ENCODE measurements around the gene ETAA1. TPM values are rescaled to one million over a fixed set of nuclear protein-coding genes. Genes with fewer than 3 reads are reported as not detected.

Gene ETAA1
- total and polyA plus RNA-seq, 5 donors from 2014 or later: 3.2 to 10.5 (median 5.5) TPM

- Histone ChIP-seq H3K9me3 (ENCODE audit: control insufficient read depth in 2 of 2, low read length in 2 of 2) (no peaks in the 10 kb centered on the region), H3K4me1 (ENCODE audit: control insufficient read depth, insufficient read depth, low read length, poor library complexity, severe bottlenecking) (no peaks in the 10 kb centered on the region), H3K27ac (ENCODE audit: insufficient read depth, low read length, poor library complexity, severe bottlenecking) (no peak overlapping the region), H3K36me3 (ENCODE audit: control insufficient read depth, insufficient read depth, low read length) (no peaks in the 10 kb centered on the region), H3K27me3 (ENCODE audit: control insufficient read depth, insufficient read depth, low read length) (no peaks in the 10 kb centered on the region), H3K4me3 (ENCODE audit: low read depth, low read length) (no peak overlapping the region)
- Mint-ChIP-seq H3K4me1 (no peaks in the 10 kb centered on the region), H3K27me3 (no peaks in the 10 kb centered on the region), H3K9me3 (peaks cover 0 to 5% (median 0%) of the 10 kb centered on the region in 7 donors), H3K4me3 (no peak overlapping the region), H3K36me3 (no peaks in the 10 kb centered on the region), H3K27ac (no peak overlapping the region)
- DNase-seq (no peak), ATAC-seq (ENCODE audit: low read depth in 2 of 2) (no peak)
Measured at GRCh38 chr2:67438337-67438736, 41.2 kb downstream of the ETAA1 start.

- Histone ChIP-seq H3K4me3 (ENCODE audit: low read depth, low read length) (no peak overlapping the region), H3K36me3 (ENCODE audit: control insufficient read depth, insufficient read depth, low read length) (no peaks in the 10 kb centered on the region), H3K4me1 (ENCODE audit: control insufficient read depth, insufficient read depth, low read length, poor library complexity, severe bottlenecking) (no peaks in the 10 kb centered on the region), H3K9me3 (ENCODE audit: control insufficient read depth in 2 of 2, low read length in 2 of 2) (no peaks in the 10 kb centered on the region), H3K27me3 (ENCODE audit: control insufficient read depth, insufficient read depth, low read length) (no peaks in the 10 kb centered on the region), H3K27ac (ENCODE audit: insufficient read depth, low read length, poor library complexity, severe bottlenecking) (no peak overlapping the region)
- Mint-ChIP-seq H3K9me3 (peaks cover 0 to 3% (median 0%) of the 10 kb centered on the region in 7 donors), H3K27me3 (peaks cover 10% of the 10 kb centered on the region), H3K4me3 (no peak overlapping the region), H3K4me1 (no peaks in the 10 kb centered on the region), H3K27ac (no peak overlapping the region), H3K36me3 (no peaks in the 10 kb centered on the region)
- ATAC-seq (ENCODE audit: low read depth in 2 of 2) (no peak), DNase-seq (no peak)
Measured at GRCh38 chr2:67445652-67446268, 48.6 kb downstream of the ETAA1 start.

- no peaks in the 10 kb centered on the region for H3K4me1 ChIP-seq (ENCODE audit: control insufficient read depth, insufficient read depth, low read length, poor library complexity, severe bottlenecking)
- no peaks in the 10 kb centered on the region for H3K27me3 ChIP-seq (ENCODE audit: control insufficient read depth, insufficient read depth, low read length)
- H3K4me3 Mint-ChIP-seq: no peak overlapping the region
- ATAC-seq (ENCODE audit: low read depth in 2 of 2): no peak
- H3K36me3 ChIP-seq (ENCODE audit: control insufficient read depth, insufficient read depth, low read length): no peaks in the 10 kb centered on the region
- H3K4me1 Mint-ChIP-seq: no peaks in the 10 kb centered on the region
- H3K27ac Mint-ChIP-seq: no peak overlapping the region
- no peaks in the 10 kb centered on the region for H3K9me3 ChIP-seq (ENCODE audit: control insufficient read depth in 2 of 2, low read length in 2 of 2)
- no peaks in the 10 kb centered on the region for H3K36me3 Mint-ChIP-seq
- H3K27me3 Mint-ChIP-seq: peaks cover 10% of the 10 kb centered on the region
- no peak overlapping the region for H3K27ac ChIP-seq (ENCODE audit: insufficient read depth, low read length, poor library complexity, severe bottlenecking)
- H3K9me3 Mint-ChIP-seq: peaks cover 0 to 2% (median 0%) of the 10 kb centered on the region in 7 donors
- no peak overlapping the region for H3K4me3 ChIP-seq (ENCODE audit: low read depth, low read length)
- DNase-seq: no peak
Measured at GRCh38 chr2:67446491-67446911, 49.4 kb downstream of the ETAA1 start.

GRCh38 chr2:67448648-67449047 lies 51.5 kb downstream of the ETAA1 start:
- no peaks in the 10 kb centered on the region for H3K27me3 ChIP-seq (ENCODE audit: control insufficient read depth, insufficient read depth, low read length)
- H3K36me3 ChIP-seq (ENCODE audit: control insufficient read depth, insufficient read depth, low read length): no peaks in the 10 kb centered on the region
- H3K36me3 Mint-ChIP-seq: no peaks in the 10 kb centered on the region
- no peak overlapping the region for H3K4me3 Mint-ChIP-seq
- H3K9me3 Mint-ChIP-seq: peaks cover 0 to 2% (median 0%) of the 10 kb centered on the region in 7 donors
- ATAC-seq (ENCODE audit: low read depth in 2 of 2) (no peak), DNase-seq (no peak)
- no peak overlapping the region for H3K27ac ChIP-seq (ENCODE audit: insufficient read depth, low read length, poor library complexity, severe bottlenecking)
- no peaks in the 10 kb centered on the region for H3K4me1 ChIP-seq (ENCODE audit: control insufficient read depth, insufficient read depth, low read length, poor library complexity, severe bottlenecking)
- H3K27ac Mint-ChIP-seq: no peak overlapping the region
- H3K9me3 ChIP-seq (ENCODE audit: control insufficient read depth in 2 of 2, low read length in 2 of 2): no peaks in the 10 kb centered on the region
- peaks cover 10% of the 10 kb centered on the region for H3K27me3 Mint-ChIP-seq
- no peaks in the 10 kb centered on the region for H3K4me1 Mint-ChIP-seq
- no peak overlapping the region for H3K4me3 ChIP-seq (ENCODE audit: low read depth, low read length)

GRCh38 chr2:67451086-67451832 lies 54.1 kb downstream of the ETAA1 start:
- H3K36me3 Mint-ChIP-seq: no peaks in the 10 kb centered on the region
- ATAC-seq (ENCODE audit: low read depth in 2 of 2): no peak
- H3K4me1 Mint-ChIP-seq: no peaks in the 10 kb centered on the region

GRCh38 chr2:67453310-67453709 lies 56.2 kb downstream of the ETAA1 start:
- peaks cover 4% of the 10 kb centered on the region for H3K27me3 Mint-ChIP-seq
- no peaks in the 10 kb centered on the region for H3K4me1 Mint-ChIP-seq
- H3K27ac Mint-ChIP-seq: no peak overlapping the region
- H3K4me1 ChIP-seq (ENCODE audit: control insufficient read depth, insufficient read depth, low read length, poor library complexity, severe bottlenecking): no peaks in the 10 kb centered on the region
- no peak overlapping the region for H3K4me3 Mint-ChIP-seq
- no peak overlapping the region for H3K27ac ChIP-seq (ENCODE audit: insufficient read depth, low read length, poor library complexity, severe bottlenecking)
- DNase-seq (no peak), ATAC-seq (ENCODE audit: low read depth in 2 of 2) (no peak)
- H3K27me3 ChIP-seq (ENCODE audit: control insufficient read depth, insufficient read depth, low read length): no peaks in the 10 kb centered on the region
- H3K36me3 Mint-ChIP-seq: no peaks in the 10 kb centered on the region
- no peak overlapping the region for H3K4me3 ChIP-seq (ENCODE audit: low read depth, low read length)
- no peaks in the 10 kb centered on the region for H3K9me3 ChIP-seq (ENCODE audit: control insufficient read depth in 2 of 2, low read length in 2 of 2)
- no peaks in the 10 kb centered on the region for H3K36me3 ChIP-seq (ENCODE audit: control insufficient read depth, insufficient read depth, low read length)
- H3K9me3 Mint-ChIP-seq: peaks cover 0 to 3% (median 0%) of the 10 kb centered on the region in 7 donors

More at GRCh38 chr2:67451086-67451832, 54.1 kb downstream of the ETAA1 start:
- Mint-ChIP-seq H3K27me3 (peaks cover 4% of the 10 kb centered on the region), H3K4me3 (no peak overlapping the region), H3K27ac (no peak overlapping the region), H3K9me3 (peaks cover 0 to 3% (median 0%) of the 10 kb centered on the region in 7 donors)
- no peak overlapping the region for H3K4me3 ChIP-seq (ENCODE audit: low read depth, low read length)
- no peaks in the 10 kb centered on the region for H3K9me3 ChIP-seq (ENCODE audit: control insufficient read depth in 2 of 2, low read length in 2 of 2)
- H3K36me3 ChIP-seq (ENCODE audit: control insufficient read depth, insufficient read depth, low read length): no peaks in the 10 kb centered on the region
- DNase-seq: no peak
- H3K27me3 ChIP-seq (ENCODE audit: control insufficient read depth, insufficient read depth, low read length): no peaks in the 10 kb centered on the region
- no peak overlapping the region for H3K27ac ChIP-seq (ENCODE audit: insufficient read depth, low read length, poor library complexity, severe bottlenecking)
- no peaks in the 10 kb centered on the region for H3K4me1 ChIP-seq (ENCODE audit: control insufficient read depth, insufficient read depth, low read length, poor library complexity, severe bottlenecking)

- H3K36me3 Mint-ChIP-seq: no peaks in the 10 kb centered on the region
- H3K27me3 Mint-ChIP-seq: peaks cover 4% of the 10 kb centered on the region
- DNase-seq (no peak), ATAC-seq (ENCODE audit: low read depth in 2 of 2) (no peak)
- H3K4me1 Mint-ChIP-seq: no peaks in the 10 kb centered on the region
- H3K27ac Mint-ChIP-seq: no peak overlapping the region
- no peaks in the 10 kb centered on the region for H3K4me1 ChIP-seq (ENCODE audit: control insufficient read depth, insufficient read depth, low read length, poor library complexity, severe bottlenecking)
- peaks cover 0 to 3% (median 0%) of the 10 kb centered on the region in 7 donors for H3K9me3 Mint-ChIP-seq
- no peaks in the 10 kb centered on the region for H3K27me3 ChIP-seq (ENCODE audit: control insufficient read depth, insufficient read depth, low read length)
- H3K4me3 ChIP-seq (ENCODE audit: low read depth, low read length): no peak overlapping the region
- H3K4me3 Mint-ChIP-seq: no peak overlapping the region
- no peaks in the 10 kb centered on the region for H3K9me3 ChIP-seq (ENCODE audit: control insufficient read depth in 2 of 2, low read length in 2 of 2)
- no peaks in the 10 kb centered on the region for H3K36me3 ChIP-seq (ENCODE audit: control insufficient read depth, insufficient read depth, low read length)
- no peak overlapping the region for H3K27ac ChIP-seq (ENCODE audit: insufficient read depth, low read length, poor library complexity, severe bottlenecking)
Measured at GRCh38 chr2:67455219-67456142, 58.3 kb downstream of the ETAA1 start.

Measured in CD4-positive, CD25-positive, alpha-beta regulatory T cell (primary cell).